Stimulated activated naive CD4-positive, alpha-beta T cell (primary cell): Measurements from ENCODE around the gene HOXB3.
A peak's percentile ranks its signal among the peaks of the same experiment; 100 is the strongest.

ENCODE experiments used
- DNase-seq, 6 experiments: peaks; one replicate each; lab custom pipeline; 2025; lab: John Stamatoyannopoulos, UW

Gene HOXB3

DNA sequence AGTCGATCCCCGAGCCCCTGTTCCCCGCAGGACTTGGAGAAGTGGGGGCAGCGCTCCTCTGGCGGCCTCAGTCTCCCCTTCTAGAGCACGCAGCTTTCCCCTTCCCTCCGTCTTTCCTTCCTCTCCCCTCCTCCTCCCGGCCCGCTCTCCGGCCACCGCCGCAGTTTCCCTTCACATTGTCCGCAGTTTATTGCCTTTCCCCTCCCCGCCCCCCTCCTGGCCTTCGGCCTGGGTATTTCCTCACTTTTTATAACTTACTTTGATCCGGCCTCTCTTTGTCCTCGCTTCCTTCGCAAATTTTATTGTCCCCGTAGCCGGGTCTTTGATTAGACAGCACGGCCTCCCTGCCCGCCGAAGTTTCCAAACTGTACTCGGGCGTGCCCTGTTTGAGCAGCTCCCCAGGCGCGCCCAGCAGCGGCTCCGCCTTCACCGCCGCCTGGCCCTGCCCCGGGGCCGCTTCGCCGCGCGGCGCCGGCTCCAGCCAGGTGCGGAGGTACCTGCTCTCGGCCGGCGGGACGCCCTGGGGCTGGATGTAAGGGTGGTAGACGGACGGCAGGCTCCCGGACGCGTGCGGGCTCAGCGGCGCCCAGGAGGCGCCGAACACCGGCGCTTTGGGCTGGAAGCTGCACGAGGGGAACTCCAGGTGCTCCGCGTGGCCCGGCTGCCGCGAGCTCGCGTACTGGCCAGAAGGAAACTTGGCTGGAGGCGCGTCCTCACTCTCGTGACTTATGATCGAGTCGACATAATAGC is 35.6 kb upstream of the HOXB3 start:
- peak in 3 of 6 experiments; percentile 33 to 57 (median 44) for DNase-seq

DNA sequence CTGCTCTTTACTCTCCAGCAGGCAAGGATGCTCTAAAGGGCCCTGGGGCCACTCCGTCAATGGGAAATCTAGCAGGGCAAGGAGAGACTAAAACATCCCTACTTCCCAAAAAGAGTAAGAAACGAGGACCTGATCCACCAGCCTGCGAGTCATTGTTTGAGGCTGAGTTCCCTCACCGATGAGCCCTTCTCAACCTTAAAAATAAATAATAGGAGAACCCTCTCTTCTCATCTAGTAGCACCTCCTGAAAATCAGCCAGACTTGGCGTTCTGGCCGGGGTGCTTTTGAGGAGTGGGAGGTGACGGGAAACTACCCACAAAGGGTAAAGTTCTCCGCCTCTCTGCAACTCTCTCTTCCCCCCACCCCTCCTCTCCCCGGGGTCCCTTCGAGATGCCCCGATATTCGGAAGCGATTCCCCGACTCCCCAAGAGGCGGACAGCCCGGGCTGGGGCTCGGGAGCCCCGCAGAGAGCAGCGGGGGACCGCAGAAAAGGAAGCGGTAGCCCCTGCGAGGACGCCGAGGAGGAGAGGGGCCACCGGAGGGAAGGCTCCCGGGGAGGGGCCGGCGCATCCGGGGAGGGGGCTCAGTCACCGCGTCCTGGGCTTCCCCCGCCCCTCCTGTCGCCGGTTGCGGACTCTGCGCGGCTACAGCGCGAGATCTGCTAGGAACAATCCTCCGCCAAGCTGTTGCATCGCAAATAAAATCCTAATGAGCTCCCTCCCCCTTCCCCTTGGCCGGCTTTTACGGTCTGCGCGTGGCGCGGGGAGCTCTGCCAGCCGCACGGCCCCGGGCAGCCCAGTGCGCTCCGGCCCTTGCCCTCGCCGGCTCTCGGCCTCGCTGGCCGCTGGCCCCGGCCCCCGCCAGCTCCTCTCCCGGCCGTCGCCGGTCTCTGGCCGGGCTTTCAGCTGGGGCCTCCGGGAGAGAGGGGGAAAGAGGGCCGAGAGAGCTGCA is 34.8 kb upstream of the HOXB3 start:
- DNase-seq = peak in 1 of 6 experiments; percentile 29

GRCh38 chr17:48624118-48624517 is 34.1 kb upstream of the HOXB3 start:
- no peak for DNase-seq

- no peak for DNase-seq
Measured at GRCh38 chr17:48623583-48623982, 33.5 kb upstream of the HOXB3 start.

- DNase-seq = no peak
Measured at GRCh38 chr17:48622857-48623256, 32.8 kb upstream of the HOXB3 start.

GRCh38 chr17:48621410-48622392 is 31.7 kb upstream of the HOXB3 start:
- no peak for DNase-seq

- no peak for DNase-seq
Measured at GRCh38 chr17:48620461-48621139, 30.6 kb upstream of the HOXB3 start.

DNA sequence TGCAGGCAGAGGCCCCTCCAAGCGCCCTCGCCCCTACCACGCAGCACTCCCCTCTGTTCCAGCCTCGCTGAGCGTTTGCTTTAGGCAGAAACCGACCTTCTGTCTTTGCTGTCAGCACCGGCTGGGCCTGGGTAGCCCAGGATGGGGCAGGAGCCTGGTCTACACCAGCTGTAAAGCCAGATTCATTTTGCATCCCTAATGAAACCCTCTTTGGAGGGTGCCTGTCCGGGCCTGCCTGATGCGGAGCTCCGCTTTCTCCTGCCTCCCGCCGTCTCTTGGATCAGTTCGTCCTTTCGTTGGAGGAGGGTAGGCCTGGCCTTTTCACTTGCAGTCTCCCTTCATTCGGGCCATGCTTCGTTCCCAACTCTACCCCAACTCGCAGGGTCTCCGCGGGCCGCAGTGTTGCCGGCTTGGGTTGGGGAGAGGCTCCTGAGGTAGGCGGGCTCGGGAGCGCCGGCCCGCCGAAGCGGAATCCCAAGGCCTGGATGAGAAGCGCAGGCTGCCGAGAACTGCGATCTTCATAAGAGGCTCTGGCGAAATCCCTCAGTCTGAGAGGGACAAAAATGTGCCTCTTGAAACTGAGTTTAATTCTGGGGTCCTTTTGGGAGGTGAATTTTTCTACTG is 29.9 kb upstream of the HOXB3 start:
- peak in 1 of 6 experiments; percentile 10 for DNase-seq

GRCh38 chr17:48618256-48618896 is 28.3 kb upstream of the HOXB3 start:
- DNase-seq = peak; percentile 54 to 84 (median 74)

GRCh38 chr17:48617471-48618255 is 27.6 kb upstream of the HOXB3 start:
- DNase-seq = no peak

DNA sequence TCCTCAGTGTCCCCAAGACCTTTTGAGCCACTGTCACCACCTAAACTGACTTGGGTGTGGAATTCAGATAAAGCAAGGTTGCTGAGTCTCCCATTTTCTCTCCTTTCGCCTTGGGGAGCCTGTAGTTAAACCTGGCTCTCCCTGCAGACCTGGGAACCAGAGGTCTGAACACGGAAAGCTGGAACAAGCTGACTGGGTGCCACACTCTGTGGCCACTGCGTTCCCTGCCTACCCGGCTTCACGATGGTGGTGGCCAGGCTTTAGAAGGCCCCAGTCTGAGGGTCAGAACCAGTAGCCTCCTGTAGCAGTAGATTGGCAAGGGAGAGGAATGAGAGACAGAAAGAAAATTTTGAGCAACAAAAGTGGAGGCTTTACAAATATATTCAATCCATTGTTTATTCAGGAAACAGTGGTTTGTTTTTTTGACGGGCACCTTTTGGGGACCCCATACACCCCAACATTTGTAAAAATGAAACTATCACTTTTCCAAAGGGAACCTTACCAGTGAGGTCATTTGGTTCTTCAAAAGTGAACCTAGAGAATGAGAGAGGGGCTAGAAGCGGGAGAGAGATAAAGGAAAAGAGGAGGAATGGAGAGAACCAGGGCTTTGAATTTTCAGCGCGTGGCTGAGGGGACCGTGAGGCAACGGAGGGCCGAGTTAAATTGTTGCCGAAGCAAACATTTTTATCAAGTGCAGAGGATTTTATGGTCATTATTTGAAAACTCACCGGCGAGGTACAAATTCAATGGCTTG is 26.9 kb upstream of the HOXB3 start:
- DNase-seq = no peak

GRCh38 chr17:48615963-48616716 is 26.1 kb upstream of the HOXB3 start:
- DNase-seq = no peak

- no peak for DNase-seq
Measured at GRCh38 chr17:48615047-48615962, 25.3 kb upstream of the HOXB3 start, which contains the start of gene HOXB8. Gene HOXB8 (minus strand): TSS chr17:48615292. CDS start chr17:48614704, 588 bp downstream.

GRCh38 chr17:48613862-48614694 is 24.0 kb upstream of the HOXB3 start:
- peak in 3 of 6 experiments; percentile 16 to 33 (median 28) for DNase-seq

DNA sequence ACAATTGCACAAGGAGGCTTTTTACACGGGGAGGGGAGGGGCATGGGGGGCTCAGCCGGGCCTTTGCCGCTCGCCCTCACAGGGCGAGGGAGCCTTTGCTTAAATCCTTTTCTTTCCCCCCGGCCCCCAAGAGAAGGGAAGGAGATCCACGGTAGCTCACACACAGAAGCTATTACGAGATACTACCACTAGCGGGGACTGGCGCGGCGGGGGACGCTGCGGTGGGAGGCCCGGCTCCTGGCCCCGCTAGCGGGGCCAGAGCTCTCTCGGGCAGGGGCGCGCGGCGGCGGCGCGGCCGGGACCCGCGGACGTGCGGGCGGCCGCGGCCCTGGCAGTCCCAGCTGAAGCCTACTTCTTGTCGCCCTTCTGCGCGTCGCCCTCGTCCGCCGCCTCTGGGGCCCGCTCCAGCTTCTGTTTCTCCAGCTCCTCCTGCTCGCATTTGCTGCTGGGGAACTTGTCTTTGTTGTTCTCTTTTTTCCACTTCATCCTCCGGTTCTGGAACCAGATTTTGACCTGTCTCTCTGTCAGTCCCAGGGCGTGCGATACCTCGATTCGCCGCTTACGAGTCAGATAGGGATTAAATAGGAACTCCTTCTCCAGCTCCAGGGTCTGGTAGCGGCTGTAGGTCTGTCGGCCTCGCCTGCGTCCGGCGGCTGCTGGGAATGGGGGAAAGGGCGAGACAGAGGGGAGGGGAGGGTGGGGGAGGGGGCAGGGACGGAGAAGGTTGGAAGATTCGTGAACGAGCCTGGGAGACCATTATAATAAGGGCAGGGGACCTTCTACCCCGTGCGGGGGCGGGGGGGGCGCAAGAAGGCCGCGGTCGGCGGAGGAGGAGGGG is 23.0 kb upstream of the HOXB3 start:
- peak in 4 of 6 experiments; percentile 27 to 53 (median 40) for DNase-seq
